DND-41 (cell line): ENCODE data around the gene HSPBP1.

Experiments
- ATAC-seq: fragments of 200-7000 bp; cut with Tn5 transposase; 3 replicates; pipeline ENCODE4 v1.9.1; 2021; ENCODE audit warnings: low read depth; ENCODE audit not compliant: insufficient read depth
- DNase-seq: peaks from one replicate; pipeline ENCODE4 v3.0.0-alpha.2; 2020
- H2AFZ ChIP-seq: 2 replicates; pipeline ENCODE4 v1.6.0; 2012; ENCODE audit warnings: low read depth, low read length
- H3K27ac ChIP-seq: 2 replicates; pipeline ENCODE4 v1.5.1; 2012; ENCODE audit warnings: low read length, inconsistent platforms
- H3K27me3 ChIP-seq: fragments of 200-600 bp; sonication (generic); 2 replicates; pipeline ENCODE4 v1.6.0; 2012; ENCODE audit warnings: low read length, mild to moderate bottlenecking, inconsistent platforms; ENCODE audit not compliant: insufficient read depth, poor library complexity
- H3K36me3 ChIP-seq: 2 replicates; pipeline ENCODE4 v1.5.1; 2012; ENCODE audit warnings: low read length, inconsistent platforms; ENCODE audit not compliant: insufficient read depth
- H3K4me1 ChIP-seq: 2 replicates; pipeline ENCODE4 v1.5.1; 2012; ENCODE audit warnings: mild to moderate bottlenecking, low read length; ENCODE audit not compliant: insufficient read depth
- H3K4me2 ChIP-seq: 2 replicates; pipeline ENCODE4 v1.6.0; 2012; ENCODE audit warnings: mild to moderate bottlenecking, moderate library complexity, low read length, inconsistent platforms; ENCODE audit not compliant: insufficient read depth
- H3K4me3 ChIP-seq, 2 experiments: fragments of 200-600 bp in 1 of 2; shearing (Covaris generic) in 1 of 2; 2 replicates each; pipeline ENCODE4 v1.5.1; 2012 to 2016; ENCODE audit warnings: inconsistent platforms in 2 of 2, low read length in 2 of 2, mild to moderate bottlenecking in 2 of 2, low read depth in 1 of 2, moderate library complexity in 1 of 2
- H3K79me2 ChIP-seq: 2 replicates; pipeline ENCODE4 v1.6.0; 2012; ENCODE audit warnings: low read length, inconsistent platforms; ENCODE audit not compliant: insufficient read depth
- H3K9ac ChIP-seq: 2 replicates; pipeline ENCODE4 v1.6.0; 2012; ENCODE audit warnings: low read depth, mild to moderate bottlenecking, inconsistent platforms, low read length, moderate library complexity
- H3K9me3 ChIP-seq: 2 replicates; pipeline ENCODE4 v1.5.1; 2012; ENCODE audit warnings: low read length, moderate library complexity, mild to moderate bottlenecking, inconsistent platforms; ENCODE audit not compliant: insufficient read depth, severe bottlenecking
- H4K20me1 ChIP-seq: 2 replicates; pipeline ENCODE4 v1.6.0; 2012; ENCODE audit warnings: low read length; ENCODE audit not compliant: insufficient read depth
- EZH2 ChIP-seq: IDR thresholded peaks from 3 replicates; pipeline ENCODE4 v1.6.1; 2012; ENCODE audit warnings: borderline replicate concordance, low read depth, mild to moderate bottlenecking, moderate library complexity, low read length, inconsistent platforms; ENCODE audit not compliant: severe bottlenecking
- TF ChIP-seq, protein P1 (sequence below): IDR thresholded peaks from 2 replicates; pipeline ENCODE4 v1.5.1; 2012; ENCODE audit warnings: borderline replicate concordance, low read length, moderate library complexity, mild to moderate bottlenecking; ENCODE audit not compliant: poor library complexity, severe bottlenecking; ENCODE audit errors: extremely low read depth

HSPBP1 gene

DNA sequence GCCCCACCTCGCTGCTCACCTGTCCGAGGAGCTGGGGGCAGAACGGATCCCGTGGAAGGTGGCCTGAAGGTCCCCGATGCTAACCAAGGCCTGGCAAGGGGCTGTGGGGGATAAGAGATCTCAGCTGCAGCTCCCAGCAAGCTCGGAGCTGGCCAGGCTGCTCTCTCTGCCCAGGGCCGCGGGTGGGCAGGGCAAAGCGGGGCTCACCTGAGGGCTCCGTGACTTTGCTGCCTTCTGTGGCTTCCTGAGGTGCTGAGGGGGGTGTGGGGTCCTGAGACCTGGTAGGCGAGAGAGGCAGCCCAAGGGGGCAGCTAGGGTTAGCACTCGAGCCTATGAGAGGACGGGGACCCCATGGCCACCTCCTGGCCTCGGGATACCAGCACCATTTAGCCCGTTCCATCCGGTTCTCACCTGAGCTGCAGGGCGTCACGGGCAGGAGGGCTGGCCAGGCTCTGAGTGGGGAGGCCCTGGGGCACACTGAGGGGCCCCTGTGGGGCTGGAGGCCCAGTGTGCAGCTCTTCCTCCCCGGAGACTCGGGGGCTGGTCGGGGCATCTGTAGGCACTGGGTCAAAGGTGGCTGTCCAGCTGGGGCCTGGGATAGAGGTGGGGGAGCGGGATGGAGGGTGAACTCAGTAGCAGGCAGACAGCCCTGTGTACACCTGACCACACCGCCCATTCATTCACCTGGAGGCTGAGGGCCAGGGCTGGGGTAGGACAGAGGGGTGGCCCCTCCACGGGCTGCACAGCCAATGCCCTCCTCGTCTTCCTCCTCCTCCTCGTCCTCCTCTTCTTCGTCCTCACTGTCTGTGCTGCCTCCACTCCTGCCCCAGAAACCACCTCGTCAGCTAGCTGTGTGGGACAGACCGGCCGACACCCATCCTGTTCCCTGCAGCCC is 48.3 kb downstream of the HSPBP1 start:
- ATAC-seq (no peak), DNase-seq (no peak)
- Histone ChIP-seq H3K27ac (no peak overlapping the region), H3K79me2 (no peaks in the 10 kb centered on the region), H3K9ac (no peak overlapping the region), H4K20me1 (peaks cover 59% of the 10 kb centered on the region), H3K4me2 (no peak overlapping the region), H3K36me3 (peaks cover 93% of the 10 kb centered on the region), H3K27me3 (no peaks in the 10 kb centered on the region), H3K4me3 (no peak overlapping the region), H2AFZ (no peak overlapping the region), H3K4me1 (no peaks in the 10 kb centered on the region), H3K9me3 (no peaks in the 10 kb centered on the region)
- TF ChIP-seq EZH2 = no peak
- TF ChIP-seq, protein P1, sequence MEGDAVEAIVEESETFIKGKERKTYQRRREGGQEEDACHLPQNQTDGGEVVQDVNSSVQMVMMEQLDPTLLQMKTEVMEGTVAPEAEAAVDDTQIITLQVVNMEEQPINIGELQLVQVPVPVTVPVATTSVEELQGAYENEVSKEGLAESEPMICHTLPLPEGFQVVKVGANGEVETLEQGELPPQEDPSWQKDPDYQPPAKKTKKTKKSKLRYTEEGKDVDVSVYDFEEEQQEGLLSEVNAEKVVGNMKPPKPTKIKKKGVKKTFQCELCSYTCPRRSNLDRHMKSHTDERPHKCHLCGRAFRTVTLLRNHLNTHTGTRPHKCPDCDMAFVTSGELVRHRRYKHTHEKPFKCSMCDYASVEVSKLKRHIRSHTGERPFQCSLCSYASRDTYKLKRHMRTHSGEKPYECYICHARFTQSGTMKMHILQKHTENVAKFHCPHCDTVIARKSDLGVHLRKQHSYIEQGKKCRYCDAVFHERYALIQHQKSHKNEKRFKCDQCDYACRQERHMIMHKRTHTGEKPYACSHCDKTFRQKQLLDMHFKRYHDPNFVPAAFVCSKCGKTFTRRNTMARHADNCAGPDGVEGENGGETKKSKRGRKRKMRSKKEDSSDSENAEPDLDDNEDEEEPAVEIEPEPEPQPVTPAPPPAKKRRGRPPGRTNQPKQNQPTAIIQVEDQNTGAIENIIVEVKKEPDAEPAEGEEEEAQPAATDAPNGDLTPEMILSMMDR = no peak

- no peak overlapping the region for H2AFZ ChIP-seq
- H3K4me2 ChIP-seq = no peak overlapping the region
- ATAC-seq (no peak), DNase-seq (no peak)
- no peaks in the 10 kb centered on the region for H3K27me3 ChIP-seq
- peaks cover 65% of the 10 kb centered on the region for H4K20me1 ChIP-seq
- H3K36me3 ChIP-seq = peaks cover 93% of the 10 kb centered on the region
- H3K9me3 ChIP-seq = no peaks in the 10 kb centered on the region
- TF ChIP-seq, protein P1 = no peak
- no peak for TF ChIP-seq EZH2
- H3K79me2 ChIP-seq = no peaks in the 10 kb centered on the region
- H3K27ac ChIP-seq = no peak overlapping the region
- no peak overlapping the region for H3K9ac ChIP-seq
- no peaks in the 10 kb centered on the region for H3K4me1 ChIP-seq
- H3K4me3 ChIP-seq = no peak overlapping the region
Measured at GRCh38 chr19:55230780-55231179, 49.1 kb downstream of the HSPBP1 start.

DNA sequence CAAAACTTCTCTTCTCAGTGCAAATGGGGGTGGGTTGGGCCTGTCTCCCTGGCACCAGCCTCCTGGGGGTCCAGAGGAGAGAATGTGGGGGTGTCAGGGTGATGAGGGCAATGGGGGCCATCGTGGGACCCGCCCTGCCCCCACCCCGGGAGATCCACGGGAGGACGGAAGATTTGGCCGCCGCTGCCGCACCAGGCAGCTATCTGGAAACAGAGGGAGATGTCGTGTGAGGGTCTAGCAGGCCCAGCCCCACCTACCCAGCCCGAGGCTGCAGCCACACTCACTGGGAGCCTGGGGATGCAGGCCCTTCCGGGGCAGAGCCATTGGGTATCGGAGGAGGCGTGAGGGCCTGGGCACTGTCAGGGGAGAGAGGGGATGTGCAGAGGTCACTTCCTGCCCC is 49.6 kb downstream of the HSPBP1 start:
- DNase-seq (no peak), ATAC-seq (no peak)
- no peaks in the 10 kb centered on the region for H3K9me3 ChIP-seq
- H4K20me1 ChIP-seq = peaks cover 69% of the 10 kb centered on the region
- no peaks in the 10 kb centered on the region for H3K4me1 ChIP-seq
- TF ChIP-seq, protein P1 = no peak
- TF ChIP-seq EZH2 = no peak
- no peak overlapping the region for H3K9ac ChIP-seq
- no peak overlapping the region for H3K4me2 ChIP-seq
- H3K79me2 ChIP-seq = no peaks in the 10 kb centered on the region
- no peak overlapping the region for H3K4me3 ChIP-seq
- H3K27me3 ChIP-seq = no peaks in the 10 kb centered on the region
- peaks cover 92% of the 10 kb centered on the region for H3K36me3 ChIP-seq
- H2AFZ ChIP-seq = no peak overlapping the region
- H3K27ac ChIP-seq = no peak overlapping the region
